MCF 10A (cell line): ENCODE measurements around the gene ZNF70. TPM values are rescaled to one million over a fixed set of nuclear protein-coding genes. Genes with fewer than 3 reads are reported as not detected.

Experiments used
- BruUV-seq: library from RNA; stranded (reverse); fragments of 400-500 nt; replicated peaks from 2 replicates; lab custom pipeline; 2021; lab: Mats Ljungman, UMichigan
- CTCF ChIA-PET: fragments of 300-600 bp; sonication (Branson Sonifier 250); formaldehyde crosslinking; extraction: SDS; loops from one replicate; lab custom pipeline; 2021; ENCODE audit warnings: antibody characterized with exemption, inconsistent platforms; lab: Yijun Ruan, JAX
- POLR2A ChIA-PET: fragments of 300-600, 350-650 bp; sonication (Branson Sonifier 250); formaldehyde crosslinking; extraction: SDS; loops from one replicate; lab custom pipeline; 2020; ENCODE audit warnings: antibody characterized with exemption, inconsistent platforms; lab: Yijun Ruan, JAX
- DNase-seq: peaks from one replicate; pipeline ENCODE4 v3.0.0-alpha.2; 2018; ENCODE audit not compliant: unreplicated experiment
- H3K27ac Mint-ChIP-seq: one replicate; pipeline ENCODE4 v1.8.0; 2022; ENCODE audit warnings: mild to moderate bottlenecking, low read depth, mixed read lengths; ENCODE audit not compliant: unreplicated experiment
- H3K27me3 Mint-ChIP-seq: one replicate; pipeline ENCODE4 v1.8.0; 2022; ENCODE audit warnings: mixed read lengths; ENCODE audit not compliant: insufficient read depth, unreplicated experiment
- H3K36me3 Mint-ChIP-seq: one replicate; pipeline ENCODE4 v1.8.0; 2022; ENCODE audit warnings: mild to moderate bottlenecking, moderate library complexity, mixed read lengths; ENCODE audit not compliant: insufficient read depth, unreplicated experiment
- H3K4me1 Mint-ChIP-seq: one replicate; pipeline ENCODE4 v1.8.0; 2022; ENCODE audit warnings: mixed read lengths; ENCODE audit not compliant: insufficient read depth, unreplicated experiment
- H3K4me3 Mint-ChIP-seq: one replicate; pipeline ENCODE4 v1.8.0; 2022; ENCODE audit warnings: mild to moderate bottlenecking, moderate library complexity, mixed read lengths; ENCODE audit not compliant: unreplicated experiment
- H3K9me3 Mint-ChIP-seq: one replicate; pipeline ENCODE4 v1.8.0; 2022; ENCODE audit warnings: mixed read lengths; ENCODE audit not compliant: unreplicated experiment
- CTCF ChIP-seq: fragments of 200-600 bp; IDR thresholded peaks from one replicate; pipeline ENCODE4 v1.8.0; 2022; ENCODE audit warnings: antibody characterized with exemption, mild to moderate bottlenecking; ENCODE audit not compliant: unreplicated experiment
- intact Hi-C: fragments of 100-400 bp; cut with micrococcal nuclease; formaldehyde crosslinking; loops from 2 replicates; pipeline ENCODE4 v1.14.1; 2022
- total RNA-seq: library from RNA; stranded (reverse); gene quantifications from 2 replicates; pipeline ENCODE4 v1.2.3, GENCODE V29; 2022

ZNF70 gene
- total RNA-seq, 1 experiment from 2014 or later, result 3.3 TPM

GRCh38 chr22:23722160-23722559 lies 28.8 kb downstream of the ZNF70 start:
- peaks cover 9% of the 10 kb centered on the region for H3K27me3 Mint-ChIP-seq
- no peak for TF ChIP-seq CTCF
- H3K4me3 Mint-ChIP-seq, result no peak overlapping the region
- DNase-seq, result no peak
- H3K9me3 Mint-ChIP-seq, result no peaks in the 10 kb centered on the region
- H3K27ac Mint-ChIP-seq, result no peak overlapping the region
- no TSS peak for BruUV-seq
- no peaks in the 10 kb centered on the region for H3K36me3 Mint-ChIP-seq
- intact Hi-C loops, result no loop called here
- CTCF ChIA-PET, result no interaction called here
- no peaks in the 10 kb centered on the region for H3K4me1 Mint-ChIP-seq
- POLR2A ChIA-PET, result interaction anchor here (0.6 to 0.7 kb wide), 2 partner anchors 192 to 519 kb away, joined by 3 to 4 read pairs; no protein-coding TSS in a partner anchor

GRCh38 chr22:23720855-23721254 lies 30.1 kb downstream of the ZNF70 start:
- ChIA-PET CTCF (interaction anchor here (0.6 kb wide), 1 partner anchor 146 kb away, joined by 3 read pairs; no protein-coding TSS in a partner anchor), POLR2A (interaction anchor here (0.6 kb wide), 1 partner anchor 497 kb away, joined by 3 read pairs; no protein-coding TSS in a partner anchor)
- intact Hi-C loops, result no loop called here
- no peak for TF ChIP-seq CTCF
- Mint-ChIP-seq H3K27ac (no peak overlapping the region), H3K9me3 (no peaks in the 10 kb centered on the region), H3K36me3 (no peaks in the 10 kb centered on the region), H3K4me3 (no peak overlapping the region), H3K27me3 (no peaks in the 10 kb centered on the region), H3K4me1 (no peaks in the 10 kb centered on the region)
- no peak for DNase-seq
- no TSS peak for BruUV-seq

GRCh38 chr22:23718371-23719165 lies 32.3 kb downstream of the ZNF70 start:
- no peaks in the 10 kb centered on the region for H3K4me1 Mint-ChIP-seq
- ChIA-PET POLR2A (interaction anchor here (0.6 to 1.2 kb wide), 4 partner anchors 14 to 538 kb away, joined by 3 to 6 read pairs (median 3); partner anchors contain the start of gene BCR), CTCF (interaction anchor here (0.7 to 1.1 kb wide), 3 partner anchors 131 to 441 kb away, joined by 3 to 4 read pairs (median 3); no protein-coding TSS in a partner anchor)
- intact Hi-C loops, result no loop called here
- no TSS peak for BruUV-seq
- DNase-seq, result peak; percentile 41
- no peak overlapping the region for H3K27ac Mint-ChIP-seq
- no peaks in the 10 kb centered on the region for H3K9me3 Mint-ChIP-seq
- TF ChIP-seq CTCF, result no peak
- H3K4me3 Mint-ChIP-seq, result no peak overlapping the region
- no peaks in the 10 kb centered on the region for H3K27me3 Mint-ChIP-seq
- H3K36me3 Mint-ChIP-seq, result no peaks in the 10 kb centered on the region
